Stimulated activated naive CD4-positive, alpha-beta T cell (primary cell): ENCODE data around the gene B3GALT4.

Experiments used
- DNase-seq, 6 experiments: peaks; one replicate each; lab custom pipeline; 2025; lab: John Stamatoyannopoulos, UW

B3GALT4 gene

GRCh38 chr6:33315793-33316602 is 39.1 kb downstream of the B3GALT4 start:
- no peak for DNase-seq

GRCh38 chr6:33316603-33317418 is 39.9 kb downstream of the B3GALT4 start:
- peak in 1 of 6 experiments; percentile 19 for DNase-seq

GRCh38 chr6:33317419-33317668 is 40.4 kb downstream of the B3GALT4 start:
- DNase-seq = peak in 2 of 6 experiments; percentile 86 to 92

- peak; percentile 95 to 99 (median 98) for DNase-seq
Observed at GRCh38 chr6:33317669-33318425, 40.9 kb downstream of the B3GALT4 start, which contains the start of gene ZBTB22. Gene ZBTB22, minus strand, starts transcription at chr6:33317744. Its CDS starts 828 bp downstream, at chr6:33316916.

- DNase-seq = no peak
Observed at GRCh38 chr6:33318426-33319073, 41.6 kb downstream of the B3GALT4 start.

- DNase-seq = no peak
Observed at GRCh38 chr6:33319939-33320314, 43.0 kb downstream of the B3GALT4 start.

- no peak for DNase-seq
Observed at GRCh38 chr6:33320315-33321181, 43.6 kb downstream of the B3GALT4 start.

- DNase-seq = no peak
Observed at GRCh38 chr6:33321227-33321626, 44.3 kb downstream of the B3GALT4 start.

GRCh38 chr6:33323623-33323948 is 46.7 kb downstream of the B3GALT4 start:
- DNase-seq = no peak

GRCh38 chr6:33324125-33324524 is 47.2 kb downstream of the B3GALT4 start:
- DNase-seq = no peak
